ENCODE results near the gene XKR8. TPM values are rescaled to one million over a fixed set of nuclear protein-coding genes. Genes with fewer than 3 reads are reported as not detected.
A peak's percentile ranks its signal among the peaks of the same experiment; 100 is the strongest.

Gene XKR8
- total and polyA plus RNA-seq, 2 experiments from 2014 or later = 17.9 to 20.2 TPM

DNA sequence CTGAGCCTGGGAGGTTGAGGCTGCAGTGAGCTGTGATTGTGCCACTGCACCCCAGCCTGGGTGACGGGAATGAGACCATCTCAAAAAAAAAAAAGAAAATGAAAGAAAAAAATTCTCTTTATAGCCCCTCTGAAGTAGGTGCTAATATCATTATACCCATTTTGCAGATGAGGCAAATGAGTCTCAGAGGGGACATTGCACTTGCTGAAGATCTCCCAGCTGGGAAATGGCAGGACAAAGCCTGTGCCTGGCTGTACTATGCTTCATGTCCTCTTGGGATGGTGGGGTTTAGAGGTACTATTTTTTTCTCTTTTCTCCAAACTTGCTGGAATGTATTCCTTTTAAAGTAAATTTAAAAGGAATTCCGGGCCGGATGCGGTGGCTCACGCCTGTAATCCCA lies 23.4 kb upstream of the XKR8 start:
- Histone ChIP-seq H3K9me3 (ENCODE audit: low read depth) (no peaks in the 10 kb centered on the region), H3K4me2 (peak overlapping the region; percentile 74), H3K4me1 (ENCODE audit: insufficient read depth) (no peaks in the 10 kb centered on the region), H3K4me3 (no peak overlapping the region), H3K79me2 (no peaks in the 10 kb centered on the region), H3K9me2 (replicated peaks; ENCODE audit: insufficient read depth) (no peaks in the 10 kb centered on the region), H3K27me3 (no peaks in the 10 kb centered on the region), H3K36me3 (replicated peaks; ENCODE audit: insufficient read depth, low read depth) (no peaks in the 10 kb centered on the region), H3K27ac (no peak overlapping the region), H2AFZ (no peak overlapping the region), H4K20me1 (ENCODE audit: insufficient read depth, poor library complexity, severe bottlenecking) (no peaks in the 10 kb centered on the region)
- 55% methylated on average over 5 of the region's 5 CpGs for whole genome bisulfite sequencing (ENCODE audit: low lambda C conversion rate, missing lambda C conversion rate)
- no peak for DNase-seq (ENCODE audit: low spot score)
- TF ChIP-seq, protein P1, sequence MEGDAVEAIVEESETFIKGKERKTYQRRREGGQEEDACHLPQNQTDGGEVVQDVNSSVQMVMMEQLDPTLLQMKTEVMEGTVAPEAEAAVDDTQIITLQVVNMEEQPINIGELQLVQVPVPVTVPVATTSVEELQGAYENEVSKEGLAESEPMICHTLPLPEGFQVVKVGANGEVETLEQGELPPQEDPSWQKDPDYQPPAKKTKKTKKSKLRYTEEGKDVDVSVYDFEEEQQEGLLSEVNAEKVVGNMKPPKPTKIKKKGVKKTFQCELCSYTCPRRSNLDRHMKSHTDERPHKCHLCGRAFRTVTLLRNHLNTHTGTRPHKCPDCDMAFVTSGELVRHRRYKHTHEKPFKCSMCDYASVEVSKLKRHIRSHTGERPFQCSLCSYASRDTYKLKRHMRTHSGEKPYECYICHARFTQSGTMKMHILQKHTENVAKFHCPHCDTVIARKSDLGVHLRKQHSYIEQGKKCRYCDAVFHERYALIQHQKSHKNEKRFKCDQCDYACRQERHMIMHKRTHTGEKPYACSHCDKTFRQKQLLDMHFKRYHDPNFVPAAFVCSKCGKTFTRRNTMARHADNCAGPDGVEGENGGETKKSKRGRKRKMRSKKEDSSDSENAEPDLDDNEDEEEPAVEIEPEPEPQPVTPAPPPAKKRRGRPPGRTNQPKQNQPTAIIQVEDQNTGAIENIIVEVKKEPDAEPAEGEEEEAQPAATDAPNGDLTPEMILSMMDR (IDR thresholded peaks at IDR 0.05; ENCODE audit: poor library complexity) = no peak
- TF ChIP-seq EZH2 (IDR thresholded peaks at IDR 0.05; ENCODE audit: borderline replicate concordance) (no peak), EZH2phosphoT487 (IDR thresholded peaks at IDR 0.05; ENCODE audit: low read depth, severe bottlenecking, unreplicated experiment) (no peak)

DNA sequence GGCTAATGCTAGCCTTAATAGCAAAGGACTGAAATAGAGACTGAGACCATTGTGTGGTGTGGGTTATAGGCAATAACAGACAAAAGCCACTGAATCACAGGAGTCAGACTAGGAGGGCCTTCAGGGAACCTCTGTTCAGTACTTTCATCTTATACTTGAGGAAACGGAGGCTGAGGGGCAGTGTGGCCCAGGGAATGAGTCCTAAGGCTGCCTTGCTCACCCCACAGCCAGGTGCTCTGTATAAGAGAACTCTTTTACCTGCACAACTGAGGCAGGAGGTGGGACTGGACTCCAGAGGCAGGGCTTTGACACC lies 22.3 kb upstream of the XKR8 start:
- TF ChIP-seq, protein P1 (IDR thresholded peaks at IDR 0.05; ENCODE audit: poor library complexity) = no peak
- TF ChIP-seq EZH2 (IDR thresholded peaks at IDR 0.05; ENCODE audit: borderline replicate concordance) (no peak), EZH2phosphoT487 (IDR thresholded peaks at IDR 0.05; ENCODE audit: low read depth, severe bottlenecking, unreplicated experiment) (no peak)
- Histone ChIP-seq H4K20me1 (ENCODE audit: insufficient read depth, poor library complexity, severe bottlenecking) (no peaks in the 10 kb centered on the region), H3K27ac (no peak overlapping the region), H3K36me3 (replicated peaks; ENCODE audit: insufficient read depth, low read depth) (no peaks in the 10 kb centered on the region), H3K4me3 (no peak overlapping the region), H2AFZ (no peak overlapping the region), H3K27me3 (no peaks in the 10 kb centered on the region), H3K4me2 (no peak overlapping the region), H3K9me3 (ENCODE audit: low read depth) (no peaks in the 10 kb centered on the region), H3K79me2 (no peaks in the 10 kb centered on the region), H3K9me2 (replicated peaks; ENCODE audit: insufficient read depth) (no peaks in the 10 kb centered on the region), H3K4me1 (ENCODE audit: insufficient read depth) (no peaks in the 10 kb centered on the region)
- no peak for DNase-seq (ENCODE audit: low spot score)
- 72% methylated on average over 1 of the region's 1 CpG for WGBS (ENCODE audit: low lambda C conversion rate, missing lambda C conversion rate)

DNA sequence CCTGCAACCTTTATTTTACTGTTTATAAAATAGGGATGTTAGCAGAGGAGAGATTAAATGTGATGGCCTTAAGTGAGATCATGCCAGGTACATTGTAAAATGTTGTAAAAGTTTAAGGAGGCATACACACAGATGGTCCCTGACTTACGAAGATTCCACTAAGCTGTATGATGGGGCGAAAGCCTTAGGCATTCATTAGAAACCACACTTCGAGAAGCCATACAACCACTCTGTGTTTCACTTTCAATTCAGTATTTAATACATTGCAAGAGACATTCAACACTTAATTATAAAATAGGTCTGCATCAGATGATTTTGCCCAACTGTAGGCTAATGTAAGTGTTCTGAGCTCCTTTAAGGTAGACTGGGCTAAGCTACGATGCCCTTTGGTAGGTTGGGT lies 21.3 kb upstream of the XKR8 start:
- Histone ChIP-seq H3K4me2 (no peak overlapping the region), H3K4me3 (no peak overlapping the region), H3K36me3 (replicated peaks; ENCODE audit: insufficient read depth, low read depth) (no peaks in the 10 kb centered on the region), H4K20me1 (ENCODE audit: insufficient read depth, poor library complexity, severe bottlenecking) (no peaks in the 10 kb centered on the region), H2AFZ (no peak overlapping the region), H3K79me2 (no peaks in the 10 kb centered on the region), H3K27me3 (no peaks in the 10 kb centered on the region), H3K9me2 (replicated peaks; ENCODE audit: insufficient read depth) (no peaks in the 10 kb centered on the region), H3K4me1 (ENCODE audit: insufficient read depth) (no peaks in the 10 kb centered on the region), H3K9me3 (ENCODE audit: low read depth) (no peaks in the 10 kb centered on the region), H3K27ac (no peak overlapping the region)
- 89% methylated on average over 4 of the region's 4 CpGs for WGBS (ENCODE audit: low lambda C conversion rate, missing lambda C conversion rate)
- DNase-seq (ENCODE audit: low spot score) = no peak
- TF ChIP-seq, protein P1 (IDR thresholded peaks at IDR 0.05; ENCODE audit: poor library complexity) = no peak
- no peak for TF ChIP-seq EZH2phosphoT487 (IDR thresholded peaks at IDR 0.05; ENCODE audit: low read depth, severe bottlenecking, unreplicated experiment)

DNA sequence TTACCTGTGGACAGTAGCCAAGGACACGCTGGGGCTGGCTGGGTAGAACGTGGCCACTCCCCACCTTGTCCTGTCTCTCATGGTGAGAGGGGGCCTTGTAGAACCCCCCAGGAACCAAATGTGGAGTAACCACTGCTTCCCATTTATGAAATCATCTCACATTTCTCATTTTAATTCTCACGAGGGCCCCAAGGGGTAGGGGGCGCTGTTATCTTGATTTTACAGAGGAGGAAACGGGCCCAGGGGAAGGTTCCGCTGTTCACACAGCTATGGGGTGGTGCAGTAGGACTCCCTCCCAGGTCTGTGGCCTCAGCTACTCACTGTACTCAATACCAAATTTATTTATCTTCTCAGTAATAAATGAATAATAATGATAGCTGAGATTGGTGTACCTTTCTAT lies 19.5 kb upstream of the XKR8 start:
- TF ChIP-seq, protein P1 (IDR thresholded peaks at IDR 0.05; ENCODE audit: poor library complexity) = no peak
- no peak for TF ChIP-seq EZH2phosphoT487 (IDR thresholded peaks at IDR 0.05; ENCODE audit: low read depth, severe bottlenecking, unreplicated experiment)
- TF ChIP-seq EZH2 (IDR thresholded peaks at IDR 0.05; ENCODE audit: borderline replicate concordance) = no peak
- Histone ChIP-seq H3K4me2 (no peak overlapping the region), H3K9me3 (ENCODE audit: low read depth) (no peaks in the 10 kb centered on the region), H3K9me2 (replicated peaks; ENCODE audit: insufficient read depth) (no peaks in the 10 kb centered on the region), H3K27me3 (no peaks in the 10 kb centered on the region), H3K27ac (no peak overlapping the region), H3K79me2 (no peaks in the 10 kb centered on the region), H4K20me1 (ENCODE audit: insufficient read depth, poor library complexity, severe bottlenecking) (no peaks in the 10 kb centered on the region), H2AFZ (no peak overlapping the region), H3K36me3 (replicated peaks; ENCODE audit: insufficient read depth, low read depth) (no peaks in the 10 kb centered on the region), H3K4me3 (no peak overlapping the region), H3K4me1 (ENCODE audit: insufficient read depth) (no peaks in the 10 kb centered on the region)
- DNase-seq (ENCODE audit: low spot score) = no peak
- WGBS (ENCODE audit: low lambda C conversion rate, missing lambda C conversion rate) = 60% methylated on average over 6 of the region's 6 CpGs

All from hepatocyte (in vitro differentiated cells).